ENCODE results near the gene MEGF11. TPM values are rescaled to one million over a fixed set of nuclear protein-coding genes. Genes with fewer than 3 reads are reported as not detected.

The MEGF11 gene
- total and polyA plus RNA-seq, 8 donors = 0.05 to 0.92 (median 0.14) TPM; not detected in 4

DNA sequence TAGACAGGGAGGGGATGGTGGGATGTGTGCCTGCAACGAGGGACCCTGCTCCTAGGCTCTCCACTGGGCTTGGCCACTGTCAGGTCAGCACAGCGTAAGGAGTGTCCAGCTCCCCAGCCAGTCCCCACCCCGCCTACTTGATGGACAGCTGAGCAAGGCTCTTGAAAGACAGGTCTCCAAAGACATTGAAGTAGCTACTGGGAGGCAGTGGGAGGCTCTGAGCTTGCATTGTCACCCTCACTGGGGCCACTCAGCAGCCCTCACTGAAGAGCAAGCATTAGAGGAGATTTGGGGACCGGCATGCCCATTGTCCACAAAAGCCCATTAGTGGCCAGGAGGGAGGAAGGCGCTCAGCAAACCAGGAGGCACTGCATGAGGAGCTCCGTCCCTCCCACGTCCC, 146.5 kb downstream of the MEGF11 start:
- no peak for DNase-seq
- TF ChIP-seq, protein P1, sequence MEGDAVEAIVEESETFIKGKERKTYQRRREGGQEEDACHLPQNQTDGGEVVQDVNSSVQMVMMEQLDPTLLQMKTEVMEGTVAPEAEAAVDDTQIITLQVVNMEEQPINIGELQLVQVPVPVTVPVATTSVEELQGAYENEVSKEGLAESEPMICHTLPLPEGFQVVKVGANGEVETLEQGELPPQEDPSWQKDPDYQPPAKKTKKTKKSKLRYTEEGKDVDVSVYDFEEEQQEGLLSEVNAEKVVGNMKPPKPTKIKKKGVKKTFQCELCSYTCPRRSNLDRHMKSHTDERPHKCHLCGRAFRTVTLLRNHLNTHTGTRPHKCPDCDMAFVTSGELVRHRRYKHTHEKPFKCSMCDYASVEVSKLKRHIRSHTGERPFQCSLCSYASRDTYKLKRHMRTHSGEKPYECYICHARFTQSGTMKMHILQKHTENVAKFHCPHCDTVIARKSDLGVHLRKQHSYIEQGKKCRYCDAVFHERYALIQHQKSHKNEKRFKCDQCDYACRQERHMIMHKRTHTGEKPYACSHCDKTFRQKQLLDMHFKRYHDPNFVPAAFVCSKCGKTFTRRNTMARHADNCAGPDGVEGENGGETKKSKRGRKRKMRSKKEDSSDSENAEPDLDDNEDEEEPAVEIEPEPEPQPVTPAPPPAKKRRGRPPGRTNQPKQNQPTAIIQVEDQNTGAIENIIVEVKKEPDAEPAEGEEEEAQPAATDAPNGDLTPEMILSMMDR (IDR thresholded peaks at IDR 0.05) = no peak
- TF ChIP-seq EP300 (IDR thresholded peaks at IDR 0.05) (no peak), POLR2AphosphoS5 (IDR thresholded peaks at IDR 0.05) (no peak), POLR2A (IDR thresholded peaks at IDR 0.05) (no peak)

DNA sequence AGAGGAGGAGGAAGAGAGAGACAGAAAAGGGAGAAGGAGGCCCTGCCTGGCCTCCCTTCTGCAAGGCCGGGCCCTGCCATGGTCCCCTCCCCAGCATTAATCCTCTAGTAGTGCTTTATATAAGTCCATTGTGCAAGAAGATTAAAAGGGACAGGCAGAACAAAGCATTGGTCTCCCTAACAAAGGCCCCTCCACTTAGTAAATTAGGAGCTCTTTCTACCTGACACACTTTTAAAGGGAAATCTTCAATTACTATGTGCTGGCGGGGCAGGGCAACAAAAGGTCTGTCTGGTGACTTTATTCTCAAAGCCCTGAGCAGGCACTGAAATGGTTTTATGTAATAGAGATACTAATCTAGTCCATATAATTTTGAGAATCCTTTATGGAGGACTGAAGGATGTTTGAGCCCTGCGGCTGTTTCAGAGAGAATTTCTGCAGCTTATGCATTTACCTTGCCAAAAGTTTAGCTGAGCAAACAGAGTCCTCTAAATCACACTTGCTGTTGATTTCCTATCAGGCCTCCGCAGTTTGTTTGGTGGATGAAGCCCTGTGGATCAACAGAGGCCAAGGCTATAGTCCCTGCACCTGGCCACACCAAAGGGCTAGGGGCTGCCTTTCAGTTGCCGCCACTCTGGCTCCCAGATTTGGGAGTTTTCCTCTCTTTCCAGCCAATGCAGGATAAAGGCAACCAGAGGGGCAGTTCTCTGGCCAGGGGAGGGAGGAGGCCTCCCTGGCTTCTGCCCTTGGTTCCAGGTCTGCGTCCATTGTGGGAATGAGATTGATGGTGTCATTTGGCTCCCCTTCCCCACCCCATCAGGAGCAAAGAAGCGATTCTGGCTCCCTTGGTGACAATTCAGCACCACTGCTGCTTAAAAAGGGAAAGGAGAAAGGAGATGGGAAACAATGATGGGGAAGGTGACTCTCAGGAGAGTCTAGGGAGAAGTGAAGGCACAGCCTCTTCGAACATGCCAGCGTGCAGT, 148.0 kb downstream of the MEGF11 start:
- WGBS, 5 donors = 49 to 68% (median 62%) methylated on average over 9 of the region's 9 CpGs
- Histone ChIP-seq H3K4me3 (no peak overlapping the region), H3K27ac (no peak overlapping the region), H3K27me3 (peaks cover 0 to 32% (median 0%) of the 10 kb centered on the region in 3 donors), H3K36me3 (no peaks in the 10 kb centered on the region), H3K9me3 (no peaks in the 10 kb centered on the region), H3K4me1 (peaks cover 0 to 5% (median 2%) of the 10 kb centered on the region in 4 donors)
- intact Hi-C loops (cut with DNase I; ENCODE audit: low total_unique reads) = no loop called here
- TF ChIP-seq, protein P1 (IDR thresholded peaks at IDR 0.05) = no peak
- TF ChIP-seq POLR2AphosphoS5 (IDR thresholded peaks at IDR 0.05) (no peak), EP300 (IDR thresholded peaks at IDR 0.05) (no peak), POLR2A (IDR thresholded peaks at IDR 0.05) (no peak)
- no peak for DNase-seq

More for the DNA sequence above, 146.5 kb downstream of the MEGF11 start:
- Histone ChIP-seq H3K27me3 (peaks cover 0 to 32% (median 0%) of the 10 kb centered on the region in 3 donors), H3K27ac (no peak overlapping the region), H3K36me3 (no peaks in the 10 kb centered on the region), H3K4me3 (no peak overlapping the region), H3K4me1 (peaks cover 0 to 5% (median 2%) of the 10 kb centered on the region in 4 donors), H3K9me3 (no peaks in the 10 kb centered on the region)
- intact Hi-C loops (cut with DNase I; ENCODE audit: low total_unique reads) = no loop called here
- 69 to 98% (median 80%) methylated on average over 4 to 7 of the region's 7 CpGs for WGBS, 5 donors

DNA sequence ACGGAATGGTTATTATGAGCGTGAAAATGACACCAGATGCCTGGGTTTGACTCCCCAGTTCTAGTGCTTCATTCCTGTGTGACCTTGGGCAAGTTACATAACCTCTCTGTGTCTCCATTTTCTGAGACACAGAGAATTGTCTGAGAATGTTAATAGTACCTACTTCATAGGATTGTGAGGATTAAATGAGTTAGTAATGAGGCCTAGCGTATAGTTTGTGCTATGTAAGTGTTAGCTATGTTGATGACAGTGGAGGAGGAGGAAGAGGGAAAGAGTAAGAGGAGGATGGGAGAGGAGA, 150.3 kb downstream of the MEGF11 start:
- no peak overlapping the region for H3K4me3 ChIP-seq
- H3K4me1 ChIP-seq = peaks cover 0 to 5% (median 2%) of the 10 kb centered on the region in 4 donors
- no peaks in the 10 kb centered on the region for H3K36me3 ChIP-seq
- intact Hi-C loops (cut with DNase I; ENCODE audit: low total_unique reads) = no loop called here
- no peaks in the 10 kb centered on the region for H3K9me3 ChIP-seq
- WGBS, 5 donors = 83 to 97% (median 92%) methylated on average over 3 of the region's 3 CpGs
- peaks cover 0 to 23% (median 0%) of the 10 kb centered on the region in 3 donors for H3K27me3 ChIP-seq
- no peak for DNase-seq
- TF ChIP-seq POLR2AphosphoS5 (IDR thresholded peaks at IDR 0.05) (no peak), POLR2A (IDR thresholded peaks at IDR 0.05) (no peak), EP300 (IDR thresholded peaks at IDR 0.05) (no peak)
- TF ChIP-seq, protein P1 (IDR thresholded peaks at IDR 0.05) = no peak
- no peak overlapping the region for H3K27ac ChIP-seq

DNA sequence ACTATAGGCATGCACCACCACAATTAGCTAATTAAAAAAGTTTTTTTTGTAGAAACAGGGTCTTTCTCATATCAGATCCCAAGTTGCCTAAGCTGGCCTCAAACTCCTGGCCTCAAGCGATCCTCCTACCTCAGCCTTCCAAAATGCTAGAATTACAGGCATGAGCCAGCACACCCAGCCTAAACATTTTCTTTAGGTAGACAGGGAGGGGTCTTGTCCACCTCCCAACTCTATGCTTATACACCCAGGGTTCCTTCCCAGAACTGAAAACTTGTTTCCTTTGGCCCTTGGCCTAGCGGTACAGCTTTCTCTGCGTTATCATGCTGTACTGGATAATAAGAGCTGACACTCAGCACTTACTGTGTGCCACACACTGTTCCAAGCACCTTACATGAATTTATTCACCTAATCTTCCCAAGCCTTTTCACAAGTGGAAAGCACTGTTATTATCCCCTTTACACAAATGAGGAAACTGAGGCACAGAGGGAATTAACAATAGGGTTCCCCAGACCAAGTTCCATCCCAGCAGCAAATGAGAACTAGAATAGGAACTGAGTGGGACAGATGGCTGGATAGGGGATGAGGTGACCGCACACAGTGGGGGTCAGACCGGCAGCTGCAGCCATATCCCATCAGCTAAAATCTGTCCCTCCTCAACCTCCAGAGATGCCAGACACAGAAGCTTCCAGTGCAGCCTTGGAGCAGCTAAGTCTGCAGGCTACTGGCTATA, 150.8 kb downstream of the MEGF11 start:
- intact Hi-C loops (cut with DNase I; ENCODE audit: low total_unique reads) = no loop called here
- no peak for DNase-seq
- WGBS, 5 donors = 66 to 71% (median 69%) methylated on average over 5 of the region's 5 CpGs
- Histone ChIP-seq H3K27ac (no peak overlapping the region), H3K9me3 (no peaks in the 10 kb centered on the region), H3K4me1 (peaks cover 0 to 5% (median 2%) of the 10 kb centered on the region in 4 donors), H3K36me3 (no peaks in the 10 kb centered on the region), H3K27me3 (peaks cover 0 to 19% (median 0%) of the 10 kb centered on the region in 3 donors), H3K4me3 (no peak overlapping the region)
- TF ChIP-seq, protein P1 (IDR thresholded peaks at IDR 0.05) = no peak
- TF ChIP-seq EP300 (IDR thresholded peaks at IDR 0.05) (no peak), POLR2A (IDR thresholded peaks at IDR 0.05) (no peak), POLR2AphosphoS5 (IDR thresholded peaks at IDR 0.05) (no peak)
